ENCODE data around the gene DPP4. TPM values are rescaled to one million over a fixed set of nuclear protein-coding genes. Genes with fewer than 3 reads are reported as not detected.

DPP4 gene
- polyA plus RNA-seq, 2 donors = 0.08 to 0.18 TPM

DNA sequence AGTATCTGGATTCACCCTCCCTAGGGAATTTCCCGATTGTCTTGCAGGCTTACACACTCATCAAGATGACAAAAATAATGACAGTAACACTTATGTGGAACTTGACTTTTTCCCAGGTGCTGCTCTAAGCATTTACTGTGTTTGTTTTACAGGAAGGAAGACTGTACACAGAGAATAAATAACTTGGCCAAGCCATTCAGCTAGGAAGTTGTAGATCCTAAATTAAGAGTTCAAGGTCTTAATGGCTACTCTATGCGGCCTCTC lies 549 bp upstream of the DPP4 start:
- H3K27ac ChIP-seq (ENCODE audit: low read depth in 2 of 2, low read length in 1 of 2) = no peak overlapping the region
- 43 to 49% methylated on average over 2 of the region's 2 CpGs for WGBS, 2 donors
- peaks cover 4 to 5% of the 10 kb centered on the region in 2 donors for H3K4me1 ChIP-seq (ENCODE audit: control insufficient read depth in 2 of 2, insufficient read depth in 2 of 2, low read length in 1 of 2)
- H3K9me3 ChIP-seq (ENCODE audit: control insufficient read depth in 2 of 2, insufficient read depth in 1 of 2, low read depth in 1 of 2, low read length in 1 of 2) = peaks cover 2 to 7% of the 10 kb centered on the region in 2 donors
- H3K36me3 ChIP-seq (ENCODE audit: control insufficient read depth in 2 of 2, insufficient read depth in 2 of 2, low read length in 1 of 2) = no peaks in the 10 kb centered on the region
- H3K27me3 ChIP-seq (ENCODE audit: control insufficient read depth in 1 of 2, insufficient read depth in 2 of 2, low read length in 2 of 2) = no peaks in the 10 kb centered on the region
- H3K4me3 ChIP-seq (ENCODE audit: low read depth in 1 of 2, low read length in 2 of 2) = no peak overlapping the region

DNA sequence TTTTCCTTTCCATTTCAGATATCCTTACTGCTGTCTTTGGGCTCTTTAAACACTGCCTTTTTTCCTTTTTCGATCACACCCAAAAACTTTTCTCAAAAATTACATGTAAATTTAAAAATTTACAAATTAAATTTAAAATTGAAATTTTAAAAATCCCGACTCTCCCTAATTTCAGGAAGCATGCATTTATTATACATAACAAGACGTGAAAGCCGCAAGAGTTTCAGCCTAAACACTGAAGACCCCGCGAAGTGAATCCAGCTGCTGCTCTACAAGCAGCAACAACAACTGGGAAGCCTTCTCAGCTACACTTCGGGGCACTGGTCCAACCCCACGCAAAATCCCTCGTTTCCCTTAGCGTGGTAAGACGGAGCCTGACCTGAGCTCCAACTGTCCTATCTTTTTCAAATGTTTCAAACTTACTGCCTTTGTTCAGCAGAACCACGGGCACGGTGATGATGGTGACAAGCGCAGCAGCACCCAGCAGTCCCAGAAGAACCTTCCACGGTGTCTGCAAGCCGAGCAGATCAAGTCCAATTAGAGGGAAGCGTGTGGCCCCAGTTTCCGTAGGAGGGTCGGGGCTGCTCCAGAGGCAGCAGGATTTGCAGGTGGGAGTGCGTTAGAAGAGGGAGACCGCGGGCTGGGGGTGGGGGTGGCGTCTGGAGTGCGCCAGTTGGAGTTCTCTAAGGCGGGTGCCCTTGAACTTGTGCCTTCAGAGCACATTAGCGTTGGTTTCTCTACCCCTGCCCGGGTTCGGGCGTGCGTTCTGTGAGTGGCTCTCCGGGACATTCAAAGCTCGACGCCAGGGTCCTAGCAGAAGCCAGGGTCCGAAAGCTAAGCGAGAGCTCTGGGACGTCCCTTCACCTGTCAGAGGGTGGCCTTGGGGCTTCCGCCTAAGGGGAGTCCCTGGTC lies 783 bp downstream of the DPP4 start:
- no peak overlapping the region for H3K27ac ChIP-seq (ENCODE audit: low read depth in 2 of 2, low read length in 1 of 2)
- no peaks in the 10 kb centered on the region for H3K9me3 ChIP-seq (ENCODE audit: control insufficient read depth in 2 of 2, insufficient read depth in 1 of 2, low read depth in 1 of 2, low read length in 1 of 2)
- H3K4me3 ChIP-seq (ENCODE audit: low read depth in 1 of 2, low read length in 2 of 2) = peak overlapping the region; percentile 44
- no peaks in the 10 kb centered on the region for H3K36me3 ChIP-seq (ENCODE audit: control insufficient read depth in 2 of 2, insufficient read depth in 2 of 2, low read length in 1 of 2)
- peaks cover 4 to 5% of the 10 kb centered on the region in 2 donors for H3K4me1 ChIP-seq (ENCODE audit: control insufficient read depth in 2 of 2, insufficient read depth in 2 of 2, low read length in 1 of 2)
- H3K27me3 ChIP-seq (ENCODE audit: control insufficient read depth in 1 of 2, insufficient read depth in 2 of 2, low read length in 2 of 2) = no peaks in the 10 kb centered on the region
- 18 to 23% methylated on average over 37 of the region's 37 CpGs for WGBS, 2 donors

DNA sequence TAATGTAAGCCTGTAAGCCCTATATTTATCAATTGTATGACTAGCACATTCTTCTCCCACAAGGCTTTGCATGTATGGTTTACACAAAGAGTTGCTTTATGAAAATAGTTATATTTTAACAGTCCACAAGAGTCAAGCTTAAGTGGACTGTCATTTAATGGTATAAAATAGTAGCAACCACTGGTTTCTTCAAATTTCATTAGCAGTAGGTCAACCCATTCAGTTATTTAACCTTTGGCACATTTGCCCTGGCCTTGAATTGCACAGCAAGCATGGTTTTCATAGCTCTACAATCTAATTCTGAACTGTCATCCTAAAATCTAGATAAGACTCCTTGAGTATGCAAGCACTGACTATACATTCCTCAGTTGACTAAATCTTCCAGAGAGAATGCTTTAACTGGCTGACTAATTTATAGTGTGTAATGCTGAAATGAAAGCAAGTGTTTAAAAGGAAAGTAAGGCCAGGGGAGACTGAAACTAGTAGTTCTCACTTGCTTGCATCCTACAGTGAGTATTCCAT lies 1.8 kb downstream of the DPP4 start:
- Histone ChIP-seq H3K4me3 (ENCODE audit: low read depth in 1 of 2, low read length in 2 of 2) (no peak overlapping the region), H3K9me3 (ENCODE audit: control insufficient read depth in 2 of 2, insufficient read depth in 1 of 2, low read depth in 1 of 2, low read length in 1 of 2) (no peaks in the 10 kb centered on the region)

DNA sequence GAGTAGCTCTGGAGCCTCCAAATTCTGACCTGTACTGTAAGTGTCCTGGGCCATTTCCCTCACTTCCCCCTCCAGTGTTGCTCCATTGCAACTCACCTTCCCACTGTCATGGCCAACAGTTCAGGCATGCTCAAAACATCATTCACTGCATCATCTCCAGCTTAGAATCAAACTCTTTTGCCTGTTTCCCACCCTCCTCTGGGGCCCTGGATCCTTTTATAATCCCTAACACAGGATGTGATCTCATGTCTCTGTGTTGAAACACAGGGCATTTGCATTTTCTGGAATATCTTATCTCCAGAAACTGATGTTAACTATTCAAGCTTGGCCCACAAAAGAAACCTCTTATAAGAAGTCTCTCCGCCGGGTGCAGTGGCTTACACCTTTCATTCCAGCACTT lies 3.0 kb downstream of the DPP4 start:
- Histone ChIP-seq H3K27ac (ENCODE audit: low read depth in 2 of 2, low read length in 1 of 2) (no peak overlapping the region), H3K9me3 (ENCODE audit: control insufficient read depth in 2 of 2, insufficient read depth in 1 of 2, low read depth in 1 of 2, low read length in 1 of 2) (no peaks in the 10 kb centered on the region), H3K36me3 (ENCODE audit: control insufficient read depth in 2 of 2, insufficient read depth in 2 of 2, low read length in 1 of 2) (no peaks in the 10 kb centered on the region), H3K4me1 (ENCODE audit: control insufficient read depth in 2 of 2, insufficient read depth in 2 of 2, low read length in 1 of 2) (peaks cover 4 to 5% of the 10 kb centered on the region in 2 donors), H3K27me3 (ENCODE audit: control insufficient read depth in 1 of 2, insufficient read depth in 2 of 2, low read length in 2 of 2) (no peaks in the 10 kb centered on the region), H3K4me3 (ENCODE audit: low read depth in 1 of 2, low read length in 2 of 2) (no peak overlapping the region)
- 92 to 94% methylated on average over 2 of the region's 2 CpGs for WGBS, 2 donors

More for the DNA sequence above, 1.8 kb downstream of the DPP4 start:
- Histone ChIP-seq H3K27ac (ENCODE audit: low read depth in 2 of 2, low read length in 1 of 2) (no peak overlapping the region), H3K4me1 (ENCODE audit: control insufficient read depth in 2 of 2, insufficient read depth in 2 of 2, low read length in 1 of 2) (peaks cover 4 to 5% of the 10 kb centered on the region in 2 donors), H3K36me3 (ENCODE audit: control insufficient read depth in 2 of 2, insufficient read depth in 2 of 2, low read length in 1 of 2) (no peaks in the 10 kb centered on the region), H3K27me3 (ENCODE audit: control insufficient read depth in 1 of 2, insufficient read depth in 2 of 2, low read length in 2 of 2) (no peaks in the 10 kb centered on the region)

DNA sequence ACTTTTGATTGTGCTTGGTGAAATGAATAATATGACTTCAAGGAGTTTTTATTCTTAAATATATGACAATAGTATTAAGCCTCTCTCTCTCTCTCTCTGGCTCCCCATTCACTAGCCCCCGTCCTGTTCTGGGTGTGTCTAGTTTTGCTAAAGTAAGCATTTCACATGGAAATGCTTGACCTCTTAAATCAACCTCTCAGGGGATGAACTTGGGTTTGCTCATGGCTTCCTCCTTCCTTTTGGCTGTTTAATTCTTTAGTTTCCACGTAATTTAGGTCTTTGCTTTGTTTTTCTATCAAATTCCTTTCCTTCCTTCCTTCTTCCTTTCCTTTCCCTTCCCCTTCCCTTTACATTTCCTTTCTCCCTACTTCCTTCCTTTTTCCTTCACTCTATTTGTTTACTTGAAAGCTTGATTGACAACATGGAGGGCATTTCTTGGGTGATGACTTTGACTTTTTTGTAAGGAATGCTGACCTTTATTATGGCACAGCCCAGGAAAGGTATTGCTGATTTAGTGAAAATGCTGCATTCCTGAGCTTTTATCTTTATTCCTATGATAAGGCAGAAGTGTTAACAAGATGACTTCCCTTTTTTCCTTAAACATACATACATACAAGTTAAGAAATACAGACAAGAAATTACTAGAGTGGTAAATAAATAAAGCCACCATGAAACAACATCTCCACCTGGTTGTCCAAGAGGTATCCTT lies 3.6 kb downstream of the DPP4 start:
- 41 to 53% methylated on average over 2 of the region's 2 CpGs for WGBS, 2 donors
- H3K27ac ChIP-seq (ENCODE audit: low read depth in 2 of 2, low read length in 1 of 2) = no peak overlapping the region
- no peaks in the 10 kb centered on the region for H3K36me3 ChIP-seq (ENCODE audit: control insufficient read depth in 2 of 2, insufficient read depth in 2 of 2, low read length in 1 of 2)
- no peaks in the 10 kb centered on the region for H3K9me3 ChIP-seq (ENCODE audit: control insufficient read depth in 2 of 2, insufficient read depth in 1 of 2, low read depth in 1 of 2, low read length in 1 of 2)
- no peak overlapping the region for H3K4me3 ChIP-seq (ENCODE audit: low read depth in 1 of 2, low read length in 2 of 2)
- no peaks in the 10 kb centered on the region for H3K27me3 ChIP-seq (ENCODE audit: control insufficient read depth in 1 of 2, insufficient read depth in 2 of 2, low read length in 2 of 2)
- peaks cover 4 to 5% of the 10 kb centered on the region in 2 donors for H3K4me1 ChIP-seq (ENCODE audit: control insufficient read depth in 2 of 2, insufficient read depth in 2 of 2, low read length in 1 of 2)

DNA sequence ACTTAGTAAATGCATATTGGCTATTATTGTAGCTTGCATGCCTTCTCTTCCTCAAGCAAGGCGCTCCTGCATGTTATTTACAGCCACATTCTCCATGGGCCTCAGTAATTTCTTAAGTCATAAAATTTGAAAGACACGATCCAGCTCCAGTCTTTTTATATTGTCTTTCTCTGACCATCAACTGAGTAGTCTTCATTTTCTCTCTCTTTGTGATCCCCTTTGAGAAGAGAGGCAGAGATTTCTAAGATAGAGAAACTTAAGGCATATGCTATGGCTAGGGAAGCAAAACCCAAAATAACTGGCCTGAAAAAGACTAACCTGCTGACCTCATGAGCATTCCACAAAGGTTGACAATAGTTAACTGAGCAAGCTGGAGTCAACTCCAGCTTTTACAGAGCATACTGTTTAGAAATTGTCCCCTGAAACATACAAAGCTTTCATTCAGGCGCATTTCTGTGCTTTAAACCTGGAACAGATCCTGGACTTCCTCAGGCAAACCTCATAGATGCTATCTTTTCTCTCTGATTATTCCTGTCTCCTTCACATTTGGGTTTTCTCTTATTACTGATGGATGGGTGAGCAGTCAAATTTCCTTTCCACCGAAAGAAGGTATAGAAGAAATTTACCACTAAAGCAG lies 4.6 kb downstream of the DPP4 start:
- WGBS, 2 donors = 90 to 91% methylated on average over 4 of the region's 4 CpGs
- Histone ChIP-seq H3K27ac (ENCODE audit: low read depth in 2 of 2, low read length in 1 of 2) (no peak overlapping the region), H3K4me3 (ENCODE audit: low read depth in 1 of 2, low read length in 2 of 2) (no peak overlapping the region), H3K4me1 (ENCODE audit: control insufficient read depth in 2 of 2, insufficient read depth in 2 of 2, low read length in 1 of 2) (peaks cover 4 to 5% of the 10 kb centered on the region in 2 donors), H3K36me3 (ENCODE audit: control insufficient read depth in 2 of 2, insufficient read depth in 2 of 2, low read length in 1 of 2) (no peaks in the 10 kb centered on the region), H3K9me3 (ENCODE audit: control insufficient read depth in 2 of 2, insufficient read depth in 1 of 2, low read depth in 1 of 2, low read length in 1 of 2) (no peaks in the 10 kb centered on the region), H3K27me3 (ENCODE audit: control insufficient read depth in 1 of 2, insufficient read depth in 2 of 2, low read length in 2 of 2) (no peaks in the 10 kb centered on the region)

DNA sequence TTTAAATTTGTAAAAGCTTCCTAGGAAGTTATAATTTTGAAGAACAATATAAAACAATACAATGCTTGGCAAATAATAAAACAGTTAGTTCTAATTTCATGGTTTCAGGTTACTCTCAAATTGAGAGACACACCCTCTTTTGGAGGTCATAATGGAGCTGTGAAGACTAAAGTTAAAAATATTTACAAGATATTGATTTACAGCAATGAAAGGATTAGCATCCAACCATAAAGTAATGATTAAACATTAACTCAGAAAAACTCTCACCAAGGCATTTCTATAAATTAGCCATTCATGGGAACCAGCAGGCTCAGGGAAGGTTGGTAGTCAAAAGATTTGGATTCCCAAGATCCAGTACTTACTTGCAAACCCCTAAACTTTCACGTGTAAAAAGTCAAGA lies 6.4 kb downstream of the DPP4 start:
- Histone ChIP-seq H3K9me3 (ENCODE audit: control insufficient read depth in 2 of 2, insufficient read depth in 1 of 2, low read depth in 1 of 2, low read length in 1 of 2) (no peaks in the 10 kb centered on the region), H3K27ac (ENCODE audit: low read depth in 2 of 2, low read length in 1 of 2) (no peak overlapping the region), H3K27me3 (ENCODE audit: control insufficient read depth in 1 of 2, insufficient read depth in 2 of 2, low read length in 2 of 2) (no peaks in the 10 kb centered on the region), H3K4me1 (ENCODE audit: control insufficient read depth in 2 of 2, insufficient read depth in 2 of 2, low read length in 1 of 2) (no peaks in the 10 kb centered on the region), H3K4me3 (ENCODE audit: low read depth in 1 of 2, low read length in 2 of 2) (no peak overlapping the region), H3K36me3 (ENCODE audit: control insufficient read depth in 2 of 2, insufficient read depth in 2 of 2, low read length in 1 of 2) (no peaks in the 10 kb centered on the region)
- WGBS, 2 donors = 54 to 64% methylated on average over 1 of the region's 1 CpG

DNA sequence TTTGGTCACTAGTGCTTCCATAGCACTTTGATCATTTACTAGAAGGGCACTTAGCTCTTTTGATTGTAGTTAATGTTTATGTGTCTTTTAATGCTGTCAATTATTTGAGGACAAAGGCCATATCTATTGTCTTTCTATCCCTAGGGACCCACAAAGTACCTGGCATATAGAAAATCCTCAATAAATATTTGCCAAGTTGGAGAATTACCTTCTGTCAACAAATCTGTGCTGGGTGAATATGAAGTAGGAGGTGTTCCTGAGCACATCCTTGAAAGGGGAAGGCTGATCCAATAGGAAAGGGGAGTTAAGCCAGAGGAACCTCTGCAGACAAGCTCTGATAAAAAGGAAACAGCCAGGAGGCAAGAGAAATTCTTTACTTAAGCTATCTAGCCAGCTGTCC lies 8.2 kb downstream of the DPP4 start:
- Histone ChIP-seq H3K27ac (ENCODE audit: low read depth in 2 of 2, low read length in 1 of 2) (no peak overlapping the region), H3K36me3 (ENCODE audit: control insufficient read depth in 2 of 2, insufficient read depth in 2 of 2, low read length in 1 of 2) (no peaks in the 10 kb centered on the region), H3K4me1 (ENCODE audit: control insufficient read depth in 2 of 2, insufficient read depth in 2 of 2, low read length in 1 of 2) (no peaks in the 10 kb centered on the region), H3K27me3 (ENCODE audit: control insufficient read depth in 1 of 2, insufficient read depth in 2 of 2, low read length in 2 of 2) (no peaks in the 10 kb centered on the region), H3K9me3 (ENCODE audit: control insufficient read depth in 2 of 2, insufficient read depth in 1 of 2, low read depth in 1 of 2, low read length in 1 of 2) (no peaks in the 10 kb centered on the region), H3K4me3 (ENCODE audit: low read depth in 1 of 2, low read length in 2 of 2) (no peak overlapping the region)

DNA sequence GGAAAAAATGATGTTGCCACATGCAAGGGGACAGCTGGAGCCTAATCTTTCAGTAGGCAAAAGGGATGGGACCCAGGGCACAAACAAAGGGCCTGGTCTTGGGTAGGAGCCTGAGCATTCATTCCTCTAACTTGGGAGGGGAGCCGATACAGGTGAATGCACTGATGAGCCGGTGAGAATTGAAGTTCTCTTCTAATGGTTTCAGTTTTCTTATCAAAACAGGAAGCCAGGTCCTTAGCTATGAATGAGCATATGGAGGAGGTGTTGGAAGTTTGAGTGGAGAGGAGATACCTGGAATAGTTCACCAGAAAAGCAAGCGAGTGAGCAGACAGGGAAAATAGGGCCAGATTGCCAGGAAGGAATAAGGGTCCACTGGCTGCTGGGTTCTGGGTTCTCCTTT lies 10.1 kb downstream of the DPP4 start:
- H3K27ac ChIP-seq (ENCODE audit: low read depth in 2 of 2, low read length in 1 of 2) = no peak overlapping the region
- H3K36me3 ChIP-seq (ENCODE audit: control insufficient read depth in 2 of 2, insufficient read depth in 2 of 2, low read length in 1 of 2) = no peaks in the 10 kb centered on the region
- H3K4me3 ChIP-seq (ENCODE audit: low read depth in 1 of 2, low read length in 2 of 2) = no peak overlapping the region
- H3K4me1 ChIP-seq (ENCODE audit: control insufficient read depth in 2 of 2, insufficient read depth in 2 of 2, low read length in 1 of 2) = no peaks in the 10 kb centered on the region
- H3K27me3 ChIP-seq (ENCODE audit: control insufficient read depth in 1 of 2, insufficient read depth in 2 of 2, low read length in 2 of 2) = no peaks in the 10 kb centered on the region
- WGBS, 2 donors = 69 to 80% methylated on average over 3 of the region's 3 CpGs
- no peaks in the 10 kb centered on the region for H3K9me3 ChIP-seq (ENCODE audit: control insufficient read depth in 2 of 2, insufficient read depth in 1 of 2, low read depth in 1 of 2, low read length in 1 of 2)
